Measurements from ENCODE around the gene PXYLP1.

DNA sequence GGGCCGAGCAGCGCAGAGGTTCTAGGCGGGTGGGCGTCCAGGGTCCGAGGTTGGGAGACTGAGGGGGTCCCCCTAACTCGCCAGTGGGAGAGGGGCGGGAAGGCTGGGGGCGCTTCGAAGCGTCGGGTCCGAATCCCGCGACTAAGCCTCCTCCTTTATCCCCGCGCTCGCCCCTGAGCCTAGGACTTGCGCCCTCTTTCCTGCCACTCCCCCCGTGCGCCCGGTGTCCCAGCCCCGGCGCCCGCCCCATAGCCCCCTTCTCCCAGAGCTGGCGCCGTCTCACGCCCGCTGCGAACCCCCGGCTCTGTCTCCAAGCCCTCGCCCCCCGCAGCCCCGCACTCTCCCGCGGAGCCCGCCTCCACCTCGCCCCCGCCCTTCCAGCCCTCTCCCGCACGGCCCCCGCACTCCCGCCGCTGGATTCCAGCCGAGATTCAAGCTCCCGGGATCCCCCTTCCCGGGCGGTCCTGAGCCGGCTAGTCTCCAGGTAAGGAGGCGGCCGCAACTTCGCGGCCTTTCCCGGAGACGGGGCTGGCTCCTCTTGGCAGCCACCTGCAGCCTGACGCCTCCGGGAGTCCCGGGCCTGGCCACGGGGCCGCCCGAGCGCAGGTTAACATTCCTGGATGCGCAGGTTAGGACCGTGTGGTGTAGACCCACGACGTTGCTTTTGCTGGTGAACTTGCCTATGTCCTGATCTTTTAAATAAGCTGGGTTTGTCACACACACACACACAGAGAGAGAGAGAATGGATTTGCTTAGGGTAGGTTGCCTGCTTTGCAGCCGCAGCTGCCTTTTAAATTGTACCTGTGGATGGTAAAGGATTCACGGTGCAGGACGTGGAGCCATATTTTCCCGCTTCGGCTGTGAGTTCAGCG lies 563 bp downstream of the PXYLP1 start:
- TF ChIP-seq, protein P1, sequence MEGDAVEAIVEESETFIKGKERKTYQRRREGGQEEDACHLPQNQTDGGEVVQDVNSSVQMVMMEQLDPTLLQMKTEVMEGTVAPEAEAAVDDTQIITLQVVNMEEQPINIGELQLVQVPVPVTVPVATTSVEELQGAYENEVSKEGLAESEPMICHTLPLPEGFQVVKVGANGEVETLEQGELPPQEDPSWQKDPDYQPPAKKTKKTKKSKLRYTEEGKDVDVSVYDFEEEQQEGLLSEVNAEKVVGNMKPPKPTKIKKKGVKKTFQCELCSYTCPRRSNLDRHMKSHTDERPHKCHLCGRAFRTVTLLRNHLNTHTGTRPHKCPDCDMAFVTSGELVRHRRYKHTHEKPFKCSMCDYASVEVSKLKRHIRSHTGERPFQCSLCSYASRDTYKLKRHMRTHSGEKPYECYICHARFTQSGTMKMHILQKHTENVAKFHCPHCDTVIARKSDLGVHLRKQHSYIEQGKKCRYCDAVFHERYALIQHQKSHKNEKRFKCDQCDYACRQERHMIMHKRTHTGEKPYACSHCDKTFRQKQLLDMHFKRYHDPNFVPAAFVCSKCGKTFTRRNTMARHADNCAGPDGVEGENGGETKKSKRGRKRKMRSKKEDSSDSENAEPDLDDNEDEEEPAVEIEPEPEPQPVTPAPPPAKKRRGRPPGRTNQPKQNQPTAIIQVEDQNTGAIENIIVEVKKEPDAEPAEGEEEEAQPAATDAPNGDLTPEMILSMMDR (IDR thresholded peaks at IDR 0.05), result peak in 1 of 5 experiments; percentile 3
- TF ChIP-seq POLR2A (IDR thresholded peaks at IDR 0.05), result no peak

All from tibial nerve (tissue), 3 donors.